TTC549 (cell line): ENCODE measurements around the gene CUX1.

ENCODE experiments used
- FAIRE-seq: peaks from 2 replicates; lab custom pipeline; 2012; peaks lifted over from hg19 to GRCh38; lab: Jason Lieb, UNC

The CUX1 gene

DNA sequence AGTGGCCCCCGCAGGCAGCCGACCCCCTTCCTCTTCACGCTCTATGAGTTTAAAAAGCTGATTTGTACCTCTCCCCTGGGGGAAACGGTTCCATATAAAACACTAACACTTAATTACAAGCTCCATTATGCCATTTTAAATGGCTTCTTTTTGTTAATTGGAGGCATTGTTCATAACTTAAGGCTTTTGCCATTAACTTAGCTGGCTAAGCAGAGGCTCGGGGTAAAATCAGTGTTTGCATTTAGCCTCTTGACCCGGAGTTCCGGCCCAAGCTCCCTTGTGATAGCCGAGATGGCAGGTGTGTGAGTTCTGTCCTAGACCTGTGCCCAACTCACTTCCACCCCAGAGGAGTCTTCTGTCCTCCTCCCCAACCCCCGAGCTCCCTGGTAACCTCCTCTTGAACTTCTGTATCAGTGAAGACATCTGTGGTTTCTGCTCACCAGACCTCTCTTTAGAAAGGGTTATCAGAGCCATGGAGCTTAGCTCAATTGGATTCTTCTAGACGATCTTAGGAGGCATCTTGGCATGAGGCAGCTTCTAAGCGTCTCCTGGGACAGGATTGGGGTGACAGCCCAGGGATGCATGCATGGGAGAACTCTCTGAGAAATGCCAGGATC lies 435.0 kb downstream of the CUX1 start:
- no peak for FAIRE-seq

GRCh38 chr7:102253066-102253972 lies 435.9 kb downstream of the CUX1 start:
- FAIRE-seq: no peak

DNA sequence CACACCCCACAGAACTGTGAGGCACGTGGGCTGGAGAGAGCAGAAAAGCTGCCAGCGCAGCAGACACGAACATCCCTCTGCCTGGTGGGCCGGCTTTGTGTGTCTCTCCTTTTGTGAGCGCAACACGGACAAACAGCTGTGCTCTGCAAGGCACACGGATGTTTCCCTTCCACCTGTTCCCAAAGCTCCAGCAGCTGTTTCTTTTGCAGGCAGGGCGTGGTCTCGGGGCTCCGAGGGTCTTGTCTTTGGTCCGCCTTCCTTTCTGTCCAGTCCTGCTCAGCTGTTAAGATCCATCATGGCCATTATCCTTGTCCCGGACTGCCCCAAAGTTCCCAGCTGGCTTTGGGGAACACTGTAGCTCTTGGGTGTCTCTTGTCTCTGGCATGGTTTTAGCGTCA lies 436.5 kb downstream of the CUX1 start:
- FAIRE-seq: no peak

DNA sequence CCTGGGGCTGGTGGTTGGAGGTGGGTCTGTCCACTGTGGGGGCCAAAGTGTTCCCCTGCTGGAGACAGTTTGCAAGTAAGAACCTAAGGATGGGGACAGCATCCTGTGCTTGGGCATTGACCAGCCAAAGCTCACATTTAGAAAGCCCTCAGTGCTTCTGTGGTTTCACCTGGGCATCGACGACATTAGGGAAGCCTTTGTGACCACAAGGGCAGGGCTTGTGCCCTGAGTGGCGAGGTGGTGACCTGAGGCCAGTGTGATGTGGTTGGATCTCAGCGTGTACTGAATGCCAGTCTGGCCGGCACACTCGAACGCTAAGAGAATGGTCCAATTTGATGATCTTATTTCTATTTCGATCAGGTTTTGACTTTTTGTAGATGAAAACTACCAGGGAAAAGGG lies 437.1 kb downstream of the CUX1 start:
- FAIRE-seq: no peak

DNA sequence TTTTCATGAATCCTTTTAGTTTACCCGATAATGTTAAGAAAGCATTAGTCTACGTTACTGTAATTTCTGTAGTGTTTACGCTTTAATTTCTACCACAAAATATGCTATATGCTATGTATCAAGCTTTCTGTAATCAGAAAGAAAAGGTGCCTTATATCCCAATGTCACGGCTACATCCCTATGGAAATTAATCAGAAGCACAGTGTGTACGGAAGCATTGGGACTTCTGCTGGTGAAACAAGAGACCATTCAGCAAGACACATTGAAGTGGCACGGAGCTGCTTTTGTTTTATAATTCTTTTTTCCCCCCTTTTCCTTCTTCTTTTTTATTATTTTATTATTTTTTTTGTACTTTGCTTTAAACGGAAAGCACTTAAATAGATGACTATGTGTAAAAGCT lies 438.1 kb downstream of the CUX1 start:
- no peak for FAIRE-seq

GRCh38 chr7:102255916-102256315 lies 438.5 kb downstream of the CUX1 start:
- no peak for FAIRE-seq

- FAIRE-seq: no peak
Measured at GRCh38 chr7:102258073-102258748, 440.8 kb downstream of the CUX1 start.

- no peak for FAIRE-seq
Measured at GRCh38 chr7:102258749-102259107, 441.3 kb downstream of the CUX1 start.

DNA sequence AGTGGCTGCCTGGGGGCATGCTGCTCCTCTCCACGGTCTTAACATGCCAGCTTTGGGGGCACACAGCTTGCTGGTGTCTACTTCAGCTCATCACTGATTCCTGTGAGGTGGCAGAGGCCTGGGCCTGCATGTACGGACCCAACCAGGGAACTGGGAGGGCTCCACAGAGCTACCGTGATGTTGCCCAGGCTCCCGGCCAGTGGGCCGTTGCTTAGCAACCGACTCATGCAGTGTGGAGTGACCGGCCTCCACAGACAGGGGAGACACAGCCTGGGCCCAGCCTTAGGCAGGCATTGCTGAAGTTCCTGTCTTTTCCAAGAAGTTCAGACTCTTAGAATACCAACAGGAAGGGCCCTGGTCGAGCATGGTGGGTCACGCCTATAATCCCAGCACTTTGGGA lies 443.4 kb downstream of the CUX1 start:
- FAIRE-seq: no peak

DNA sequence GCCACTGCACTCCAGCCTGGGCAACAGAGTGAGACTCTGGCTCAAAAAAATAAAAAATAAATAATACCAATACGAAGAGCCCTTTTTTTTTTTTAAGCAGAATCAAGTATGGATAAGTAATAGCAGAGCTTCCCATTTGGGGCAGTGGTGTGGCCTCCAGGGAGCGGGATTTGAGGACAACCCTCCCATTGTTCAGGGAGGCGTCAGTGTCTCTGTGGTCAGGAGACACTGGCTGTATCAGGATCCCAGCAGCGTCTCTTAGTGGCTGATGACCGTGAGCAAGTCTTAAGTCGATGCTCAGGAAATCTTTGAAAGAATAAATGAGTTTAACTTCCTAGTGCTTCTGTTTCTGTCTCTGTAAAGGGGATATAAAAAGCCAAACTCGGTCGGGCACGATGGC lies 444.0 kb downstream of the CUX1 start:
- no peak for FAIRE-seq

DNA sequence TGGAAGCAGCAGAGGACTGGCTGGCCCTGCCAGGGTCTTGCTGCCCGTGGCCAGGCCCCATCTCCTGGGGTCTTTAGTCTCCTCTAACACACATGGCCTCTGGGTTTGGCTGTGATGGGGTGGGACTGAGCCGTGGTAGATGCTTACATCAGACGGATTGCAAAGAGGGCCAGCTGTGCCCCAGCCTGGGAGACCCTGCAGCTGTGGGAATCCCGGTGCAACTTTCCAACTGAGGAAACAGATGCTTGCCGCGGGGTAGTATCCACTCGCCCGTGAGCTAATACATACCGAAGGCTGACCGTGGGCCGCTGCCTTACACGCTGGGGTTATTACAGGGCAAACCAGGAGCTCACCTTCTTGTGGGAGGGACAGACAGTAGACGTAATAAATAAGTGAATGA lies 445.1 kb downstream of the CUX1 start:
- FAIRE-seq: no peak

GRCh38 chr7:102264367-102264891 lies 447.0 kb downstream of the CUX1 start:
- FAIRE-seq: no peak

DNA sequence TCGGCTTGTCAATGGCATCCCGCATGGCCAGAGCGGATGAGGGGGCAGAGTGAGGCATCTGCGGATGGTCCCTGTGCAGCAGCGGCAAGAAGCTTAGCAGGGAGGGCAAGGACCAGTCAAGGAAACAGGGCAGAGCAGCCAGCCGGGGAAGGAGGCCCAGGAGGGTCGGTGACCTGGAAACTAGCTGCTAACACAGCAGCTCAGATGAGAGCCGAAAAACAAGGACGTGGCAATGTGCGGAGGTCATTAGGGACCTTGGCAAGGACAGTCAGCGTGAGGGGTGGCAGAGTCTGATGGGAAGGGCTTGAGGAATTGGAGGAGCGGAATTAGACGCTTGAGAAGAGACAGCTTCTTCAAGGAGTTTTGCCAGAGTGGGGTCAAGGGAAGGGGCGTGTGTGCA lies 449.1 kb downstream of the CUX1 start:
- no peak for FAIRE-seq

- FAIRE-seq: no peak
Measured at GRCh38 chr7:102268635-102269034, 451.2 kb downstream of the CUX1 start.

GRCh38 chr7:102270178-102270887 lies 452.9 kb downstream of the CUX1 start:
- no peak for FAIRE-seq

DNA sequence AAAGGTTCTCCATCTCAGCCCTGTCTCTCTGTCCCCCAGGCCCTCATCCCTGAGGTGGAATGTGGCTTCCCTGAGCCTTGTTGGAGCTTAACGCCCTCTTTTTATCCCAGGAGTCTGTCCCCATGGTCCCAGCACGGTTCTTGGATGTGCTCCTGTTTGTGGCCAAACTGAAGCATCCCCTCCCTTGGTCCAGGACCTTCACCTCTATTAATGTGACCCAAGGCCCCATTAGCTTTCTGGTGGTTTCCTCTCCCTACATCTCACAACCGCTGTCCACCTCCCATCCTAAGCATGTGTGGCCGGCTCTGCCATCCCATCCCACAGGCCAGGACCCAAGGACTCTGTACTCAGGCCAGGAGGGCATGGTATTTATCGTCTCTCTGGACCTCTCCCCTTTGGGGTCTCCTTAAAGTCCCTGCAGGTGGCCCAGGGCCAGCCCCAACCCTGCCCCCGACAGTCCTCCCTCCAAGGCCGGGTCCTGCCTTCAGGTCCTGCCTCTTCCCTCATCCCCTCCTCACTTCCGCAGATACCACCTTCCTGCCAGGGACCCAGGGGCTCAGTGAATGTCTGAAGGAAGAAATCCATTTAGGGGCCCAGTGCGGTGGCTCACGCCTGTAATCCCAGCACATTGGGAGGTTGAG lies 453.9 kb downstream of the CUX1 start:
- FAIRE-seq: no peak

- FAIRE-seq: no peak
Measured at GRCh38 chr7:102272075-102272916, 454.9 kb downstream of the CUX1 start.

DNA sequence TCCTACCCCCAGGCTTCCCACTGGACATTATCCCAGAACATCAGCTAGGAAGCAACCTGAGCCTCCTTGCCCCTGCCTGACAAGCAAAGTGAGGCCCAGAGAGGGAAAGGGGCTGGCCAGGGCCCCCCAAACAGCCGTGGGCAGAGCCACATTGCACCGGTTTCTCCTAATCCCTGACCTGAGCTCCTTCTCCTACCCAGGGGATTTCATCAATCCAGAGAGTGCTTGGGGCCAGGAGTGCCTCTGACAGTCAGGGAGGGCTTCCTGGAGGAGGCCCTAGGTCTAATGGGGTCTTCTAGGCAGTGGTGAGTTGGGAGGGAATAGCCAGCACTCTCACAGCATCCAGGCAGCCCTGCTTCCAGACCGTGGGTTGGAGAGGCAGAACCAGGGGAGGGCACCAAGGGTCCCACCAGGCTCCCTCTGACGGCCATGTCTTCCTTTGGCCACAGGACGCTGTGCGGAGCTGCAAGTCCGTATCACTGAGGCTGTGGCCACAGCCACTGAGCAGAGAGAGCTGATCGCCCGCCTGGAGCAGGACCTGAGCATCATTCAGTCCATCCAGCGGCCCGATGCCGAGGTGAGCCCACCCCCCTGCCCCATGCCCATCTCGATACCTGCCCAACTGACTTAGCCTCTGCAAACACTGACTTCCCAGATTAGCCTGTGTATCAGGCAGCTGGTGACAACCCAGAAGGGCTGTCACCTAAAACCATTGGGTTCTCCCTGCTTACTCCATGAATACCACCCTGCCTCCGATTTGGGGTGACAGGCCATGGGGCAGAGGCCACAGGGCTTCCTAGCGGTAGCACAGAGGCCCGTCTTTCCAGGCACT lies 455.7 kb downstream of the CUX1 start:
- no peak for FAIRE-seq

GRCh38 chr7:102273749-102274712 lies 456.6 kb downstream of the CUX1 start:
- FAIRE-seq: no peak
